ENCODE data around the gene CDK10.

DNA sequence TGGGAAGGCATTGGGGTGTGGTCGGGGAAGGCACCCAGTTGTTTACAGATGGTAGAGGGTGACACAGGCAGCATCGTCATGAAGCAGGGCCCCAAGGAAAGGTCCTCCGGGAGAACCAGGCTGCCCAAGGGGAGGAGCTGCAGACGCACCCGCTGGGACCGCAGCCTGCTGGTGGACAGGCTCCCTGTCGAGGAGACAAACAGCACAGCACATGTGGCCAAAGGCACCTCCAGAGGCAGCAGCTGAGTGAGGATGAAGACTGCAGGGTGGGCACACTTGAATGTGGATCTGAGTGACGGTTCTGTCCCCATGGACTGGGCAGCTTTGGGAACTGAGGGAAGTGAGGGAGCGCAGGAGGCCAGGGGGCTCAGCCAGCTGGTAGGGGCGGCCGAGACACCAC is 41.4 kb upstream of the CDK10 start:
- no peak for TF ChIP-seq EZH2 (IDR thresholded peaks at IDR 0.05)
- TF ChIP-seq POLR2AphosphoS5 (IDR thresholded peaks at IDR 0.05; ENCODE audit: borderline replicate concordance, low read depth, low read length): no peak
- no peak for TF ChIP-seq FOXP2 (optimal IDR thresholded peaks at IDR 0.05; ENCODE audit: control extremely low read depth, extremely low read length, insufficient read depth)

All from SK-N-MC (cell line).